ENCODE data around the gene PCK1.

PCK1 gene

DNA sequence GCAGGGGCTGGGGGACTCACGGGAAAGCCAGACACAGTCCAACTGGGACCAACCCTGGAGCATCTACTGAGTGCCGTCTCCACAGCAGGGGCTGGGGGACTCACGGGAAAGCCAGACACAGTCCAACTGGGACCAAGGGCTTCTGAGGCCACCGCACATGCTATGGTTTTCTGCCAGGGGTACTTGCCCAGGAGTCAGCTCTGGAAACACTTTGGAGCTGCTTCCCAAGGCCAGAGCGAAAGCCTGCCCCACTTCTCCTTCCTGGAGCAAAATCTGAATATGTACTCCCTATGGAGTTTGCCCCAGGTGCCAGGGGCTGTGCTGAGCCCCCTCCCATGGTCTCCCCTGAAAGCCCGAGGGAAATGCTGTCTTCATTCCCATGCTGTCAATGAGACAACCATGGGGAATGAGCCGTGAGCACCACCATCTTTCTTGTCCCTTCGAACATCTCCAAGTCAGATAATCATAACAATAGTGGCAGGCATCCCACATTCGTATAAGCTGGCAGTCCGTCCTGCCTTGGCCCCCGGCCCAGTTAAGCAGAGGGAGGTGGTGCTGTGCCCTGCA, 18.5 kb downstream of the PCK1 start:
- H3K36me3 ChIP-seq (ENCODE audit: control insufficient read depth, insufficient read depth, low read length), result no peaks in the 10 kb centered on the region
- H3K9me3 ChIP-seq (ENCODE audit: control insufficient read depth, insufficient read depth, low read depth, low read length), result no peaks in the 10 kb centered on the region
- H3K9ac ChIP-seq (ENCODE audit: low read length), result no peak overlapping the region
- no peak overlapping the region for H3K27ac ChIP-seq (ENCODE audit: low read depth, low read length)
- no peak overlapping the region for H3K4me3 ChIP-seq (ENCODE audit: low read depth, low read length)
- 0 out of 2 replicates have a peak, but pooled peaks cover 5% of the 10 kb centered on the region for H3K27me3 ChIP-seq (ENCODE audit: control insufficient read depth, insufficient read depth, low read length)
- H3K4me1 ChIP-seq (ENCODE audit: control insufficient read depth, insufficient read depth, low read length), result peaks cover 11% of the 10 kb centered on the region; the same call in 1 of the 2 replicates

DNA sequence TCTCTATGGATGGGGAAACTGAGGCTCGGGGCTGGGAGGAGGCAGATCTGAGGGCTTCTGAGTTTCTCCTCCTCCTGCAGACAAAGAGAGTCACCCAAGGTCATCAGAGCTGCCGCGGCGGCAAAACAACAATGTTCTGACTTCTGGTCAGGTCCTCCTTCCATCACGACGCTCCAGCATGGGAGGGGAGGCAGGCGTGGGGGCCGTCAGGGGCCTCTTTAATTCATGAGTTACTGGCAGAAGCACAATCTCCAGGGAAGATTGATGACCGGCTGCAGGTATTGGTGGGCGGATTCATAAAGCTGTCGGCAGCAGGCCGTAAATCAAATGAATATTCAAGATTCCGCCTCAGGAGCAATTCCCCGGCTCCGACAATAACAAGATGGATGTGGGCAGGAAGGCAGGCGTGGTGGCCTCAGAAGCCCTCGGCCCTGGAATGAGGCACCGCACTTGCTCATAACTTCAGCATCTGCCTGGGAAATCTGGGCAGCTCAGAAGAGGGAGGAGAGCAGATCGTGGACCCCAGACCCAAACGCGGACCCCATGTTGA, 19.1 kb downstream of the PCK1 start:
- no peaks in the 10 kb centered on the region for H3K36me3 ChIP-seq (ENCODE audit: control insufficient read depth, insufficient read depth, low read length)
- no peak overlapping the region for H3K9ac ChIP-seq (ENCODE audit: low read length)
- H3K27ac ChIP-seq (ENCODE audit: low read depth, low read length), result no peak overlapping the region
- 0 out of 2 replicates have a peak, but pooled peaks cover 3% of the 10 kb centered on the region for H3K27me3 ChIP-seq (ENCODE audit: control insufficient read depth, insufficient read depth, low read length)
- no peak overlapping the region for H3K4me3 ChIP-seq (ENCODE audit: low read depth, low read length)
- no peaks in the 10 kb centered on the region for H3K9me3 ChIP-seq (ENCODE audit: control insufficient read depth, insufficient read depth, low read depth, low read length)
- peaks cover 11% of the 10 kb centered on the region; the same call in 1 of the 2 replicates for H3K4me1 ChIP-seq (ENCODE audit: control insufficient read depth, insufficient read depth, low read length)

DNA sequence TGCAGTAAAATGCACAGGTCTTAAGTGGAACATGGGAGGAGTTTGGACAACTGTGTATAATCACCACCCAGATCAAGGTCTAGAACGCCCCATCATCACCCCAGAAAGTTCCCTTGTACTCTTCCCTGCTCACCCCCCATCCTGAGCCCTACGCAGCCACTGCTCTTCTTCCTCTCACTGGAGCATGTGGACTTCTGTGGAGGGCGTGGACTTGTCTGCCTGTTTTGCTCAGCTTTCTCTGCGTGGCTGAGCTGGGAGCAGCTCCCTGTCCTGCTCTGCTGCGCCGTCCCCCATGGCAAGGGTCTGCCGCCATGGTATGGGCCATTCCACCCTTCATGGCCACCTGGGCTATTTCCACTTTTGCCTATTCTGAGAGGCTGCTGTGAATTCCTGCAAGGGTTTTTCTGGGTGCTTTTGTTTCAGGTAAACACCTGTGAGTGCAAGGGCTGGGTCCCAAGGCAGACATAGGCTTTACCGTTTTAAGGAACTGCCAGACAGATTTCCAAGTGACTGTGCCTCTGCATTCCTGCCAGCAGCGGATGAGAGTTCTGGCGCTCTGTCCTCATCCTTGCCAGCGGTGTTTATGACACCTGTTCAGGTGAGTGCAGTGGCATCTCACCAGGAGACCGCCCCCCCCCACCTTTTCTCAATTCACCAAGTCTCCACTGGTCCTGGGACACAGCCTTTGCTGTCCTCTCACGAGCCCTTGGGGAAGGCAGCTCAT, 19.7 kb downstream of the PCK1 start:
- Histone ChIP-seq H3K9me3 (ENCODE audit: control insufficient read depth, insufficient read depth, low read depth, low read length) (no peaks in the 10 kb centered on the region), H3K4me1 (ENCODE audit: control insufficient read depth, insufficient read depth, low read length) (peaks cover 11% of the 10 kb centered on the region; the same call in 1 of the 2 replicates), H3K36me3 (ENCODE audit: control insufficient read depth, insufficient read depth, low read length) (no peaks in the 10 kb centered on the region), H3K27me3 (ENCODE audit: control insufficient read depth, insufficient read depth, low read length) (no peaks in the 10 kb centered on the region), H3K9ac (ENCODE audit: low read length) (no peak overlapping the region), H3K4me3 (ENCODE audit: low read depth, low read length) (no peak overlapping the region), H3K27ac (ENCODE audit: low read depth, low read length) (no peak overlapping the region)

DNA sequence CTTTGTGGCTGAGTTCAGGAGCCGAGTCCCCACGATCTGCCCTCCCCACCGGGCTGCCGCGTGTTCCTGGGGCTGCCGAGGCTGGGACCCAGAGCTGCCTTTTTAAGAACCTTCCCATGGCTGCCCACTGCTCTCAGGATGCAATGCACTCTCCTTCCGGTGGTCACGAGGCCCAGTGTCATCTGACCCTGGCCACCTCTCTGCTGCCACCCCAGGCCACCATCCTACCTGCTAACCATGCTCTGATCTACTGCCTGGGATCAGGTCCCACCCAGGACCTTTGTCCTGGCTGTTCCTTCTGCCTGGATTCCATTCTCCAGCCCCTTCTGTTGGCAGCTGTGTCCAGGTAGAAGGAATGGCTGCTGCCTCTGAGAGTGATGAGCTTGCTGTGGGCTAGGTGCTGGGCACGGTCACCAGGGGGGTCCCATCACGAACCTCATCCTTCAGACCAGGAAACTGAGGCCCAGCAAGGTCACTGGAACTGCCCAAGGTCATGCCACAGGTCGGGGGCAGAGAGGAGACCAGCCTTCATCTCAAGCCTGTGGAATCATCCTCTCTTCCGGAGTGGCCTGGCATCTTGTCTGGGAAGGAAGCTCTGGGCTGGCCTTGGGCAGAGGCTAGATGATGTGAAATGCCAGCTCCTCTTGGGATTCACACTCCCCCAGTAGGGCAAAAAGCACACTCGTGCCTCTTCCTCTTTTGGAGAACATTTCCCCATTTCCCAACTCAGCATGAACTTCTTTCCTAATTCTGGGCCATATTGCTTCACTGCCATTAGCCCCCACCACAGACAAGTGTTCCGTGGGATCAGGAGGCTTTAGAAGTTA, 20.5 kb downstream of the PCK1 start:
- H3K9me3 ChIP-seq (ENCODE audit: control insufficient read depth, insufficient read depth, low read depth, low read length), result no peaks in the 10 kb centered on the region
- no peak overlapping the region for H3K9ac ChIP-seq (ENCODE audit: low read length)
- no peak overlapping the region for H3K27ac ChIP-seq (ENCODE audit: low read depth, low read length)
- H3K27me3 ChIP-seq (ENCODE audit: control insufficient read depth, insufficient read depth, low read length), result no peaks in the 10 kb centered on the region
- no peak overlapping the region for H3K4me3 ChIP-seq (ENCODE audit: low read depth, low read length)
- H3K4me1 ChIP-seq (ENCODE audit: control insufficient read depth, insufficient read depth, low read length), result peaks cover 8% of the 10 kb centered on the region; the same call in 1 of the 2 replicates
- H3K36me3 ChIP-seq (ENCODE audit: control insufficient read depth, insufficient read depth, low read length), result no peaks in the 10 kb centered on the region

DNA sequence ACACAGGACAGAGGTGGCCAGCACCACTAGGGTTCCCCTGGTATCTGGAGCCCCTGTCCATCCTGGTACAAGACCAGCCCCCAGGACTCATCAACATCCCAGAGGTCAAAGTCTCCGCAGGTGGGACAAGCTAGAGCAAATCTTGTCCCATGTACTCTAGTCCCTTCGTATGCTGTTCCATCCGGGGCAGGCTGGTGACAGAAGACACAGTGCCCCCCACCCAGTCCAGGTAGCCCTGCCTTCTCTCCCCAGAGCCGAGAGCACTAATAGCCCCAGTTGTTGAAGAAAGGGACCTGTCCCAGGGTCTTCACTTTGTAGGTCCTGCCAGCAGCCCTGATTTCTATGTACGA, 21.1 kb downstream of the PCK1 start:
- no peaks in the 10 kb centered on the region for H3K36me3 ChIP-seq (ENCODE audit: control insufficient read depth, insufficient read depth, low read length)
- peaks cover 10% of the 10 kb centered on the region; the same call in 1 of the 2 replicates for H3K4me1 ChIP-seq (ENCODE audit: control insufficient read depth, insufficient read depth, low read length)
- no peak overlapping the region for H3K9ac ChIP-seq (ENCODE audit: low read length)
- H3K27ac ChIP-seq (ENCODE audit: low read depth, low read length), result no peak overlapping the region
- H3K4me3 ChIP-seq (ENCODE audit: low read depth, low read length), result no peak overlapping the region
- H3K27me3 ChIP-seq (ENCODE audit: control insufficient read depth, insufficient read depth, low read length), result no peaks in the 10 kb centered on the region
- no peaks in the 10 kb centered on the region for H3K9me3 ChIP-seq (ENCODE audit: control insufficient read depth, insufficient read depth, low read depth, low read length)

DNA sequence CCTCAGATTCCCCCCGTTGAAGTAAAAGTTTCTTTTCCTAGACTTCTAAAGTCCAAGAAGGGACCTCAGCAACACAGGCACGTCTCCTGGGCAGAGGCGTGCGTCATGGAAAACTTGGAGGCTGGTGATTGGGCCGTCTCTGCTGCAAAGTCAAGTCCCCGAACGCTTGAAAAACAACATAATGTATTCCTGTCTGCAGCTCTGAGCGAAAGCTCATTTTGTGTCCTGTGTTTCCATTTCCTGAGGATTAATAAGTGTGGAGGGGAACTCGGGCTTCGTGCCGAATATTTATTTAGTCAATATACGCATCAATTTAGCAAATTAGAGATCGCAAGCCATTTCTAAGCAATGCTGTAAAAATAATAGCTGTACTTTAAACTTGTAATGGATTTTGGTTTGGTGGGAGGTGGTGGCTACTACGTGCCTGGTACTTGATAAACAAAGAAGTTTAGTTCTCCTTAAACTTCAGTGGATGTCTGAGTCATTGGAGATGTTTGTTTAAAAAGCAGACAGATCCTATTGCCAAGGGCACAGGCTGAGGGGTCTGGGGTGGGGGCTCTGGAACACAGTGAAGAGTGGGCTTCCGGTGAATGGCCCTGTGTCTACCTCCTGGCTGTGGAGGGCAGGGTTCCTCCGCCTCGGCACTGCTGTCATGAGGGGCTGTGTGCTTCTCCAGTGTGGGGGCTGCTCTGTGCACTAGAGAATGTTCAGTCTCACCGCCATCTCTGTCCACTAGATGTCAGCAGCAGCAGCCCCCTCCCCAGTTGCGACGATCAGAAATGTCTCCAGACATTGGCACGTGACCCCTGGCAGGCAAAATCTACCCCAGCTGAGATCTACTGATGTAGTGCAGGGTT, 21.8 kb downstream of the PCK1 start:
- peaks cover 5% of the 10 kb centered on the region; the same call in 1 of the 2 replicates for H3K9me3 ChIP-seq (ENCODE audit: control insufficient read depth, insufficient read depth, low read depth, low read length)
- H3K4me3 ChIP-seq (ENCODE audit: low read depth, low read length), result no peak overlapping the region
- no peak overlapping the region for H3K9ac ChIP-seq (ENCODE audit: low read length)
- no peak overlapping the region for H3K27ac ChIP-seq (ENCODE audit: low read depth, low read length)
- peaks cover 10% of the 10 kb centered on the region; the same call in 1 of the 2 replicates for H3K4me1 ChIP-seq (ENCODE audit: control insufficient read depth, insufficient read depth, low read length)
- H3K27me3 ChIP-seq (ENCODE audit: control insufficient read depth, insufficient read depth, low read length), result no peaks in the 10 kb centered on the region
- H3K36me3 ChIP-seq (ENCODE audit: control insufficient read depth, insufficient read depth, low read length), result no peaks in the 10 kb centered on the region

DNA sequence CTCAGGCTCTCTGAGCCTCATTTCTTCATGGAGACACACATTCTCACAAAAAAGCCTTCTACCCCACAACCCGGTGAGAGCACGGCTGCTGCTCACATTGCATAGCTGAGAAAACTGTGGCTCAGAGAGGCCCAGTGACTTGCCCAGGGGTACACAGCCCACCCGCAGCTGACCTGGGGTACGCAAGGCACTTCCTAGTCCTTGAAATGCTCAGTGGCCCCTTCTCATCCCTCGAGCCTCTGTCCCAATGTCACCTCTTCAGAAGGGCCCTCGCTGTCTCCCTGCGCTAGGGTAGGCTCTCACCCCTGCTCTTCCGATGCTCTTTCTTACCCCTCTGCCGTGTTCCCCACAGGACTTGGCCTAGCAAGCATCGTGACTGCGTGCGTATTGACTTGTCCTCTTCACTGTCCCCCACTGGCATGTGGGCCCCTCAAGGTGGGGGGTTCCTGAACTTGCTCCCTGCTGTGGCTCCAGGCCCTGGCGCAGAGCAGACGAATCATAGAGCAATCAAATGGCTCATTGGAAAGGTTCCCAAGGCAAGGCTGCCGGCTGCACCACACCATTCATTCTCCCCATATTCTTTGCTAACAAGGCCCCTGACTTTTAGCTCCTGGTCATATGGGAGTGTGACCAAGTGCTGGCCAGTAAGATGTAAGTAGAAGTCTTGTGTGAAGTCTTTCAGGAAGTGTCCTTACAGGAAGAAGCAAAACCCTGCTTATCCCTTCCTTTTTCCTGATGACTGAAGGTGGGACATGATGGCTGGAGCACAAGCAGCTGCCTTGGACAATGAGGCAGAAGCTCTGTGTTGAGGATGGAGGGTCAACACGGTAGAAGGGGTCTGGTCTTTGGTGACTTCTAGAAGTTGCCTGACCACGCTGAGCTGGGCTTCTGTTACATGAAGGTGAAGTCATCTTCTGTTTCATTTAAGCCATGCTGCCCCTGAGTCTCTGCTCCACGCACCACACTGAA, 22.7 kb downstream of the PCK1 start:
- Histone ChIP-seq H3K27ac (ENCODE audit: low read depth, low read length) (no peak overlapping the region), H3K4me3 (ENCODE audit: low read depth, low read length) (no peak overlapping the region), H3K9ac (ENCODE audit: low read length) (no peak overlapping the region), H3K27me3 (ENCODE audit: control insufficient read depth, insufficient read depth, low read length) (no peaks in the 10 kb centered on the region), H3K9me3 (ENCODE audit: control insufficient read depth, insufficient read depth, low read depth, low read length) (peaks cover 10% of the 10 kb centered on the region; the same call in 1 of the 2 replicates), H3K4me1 (ENCODE audit: control insufficient read depth, insufficient read depth, low read length) (peaks cover 10% of the 10 kb centered on the region; the same call in 1 of the 2 replicates), H3K36me3 (ENCODE audit: control insufficient read depth, insufficient read depth, low read length) (no peaks in the 10 kb centered on the region)

DNA sequence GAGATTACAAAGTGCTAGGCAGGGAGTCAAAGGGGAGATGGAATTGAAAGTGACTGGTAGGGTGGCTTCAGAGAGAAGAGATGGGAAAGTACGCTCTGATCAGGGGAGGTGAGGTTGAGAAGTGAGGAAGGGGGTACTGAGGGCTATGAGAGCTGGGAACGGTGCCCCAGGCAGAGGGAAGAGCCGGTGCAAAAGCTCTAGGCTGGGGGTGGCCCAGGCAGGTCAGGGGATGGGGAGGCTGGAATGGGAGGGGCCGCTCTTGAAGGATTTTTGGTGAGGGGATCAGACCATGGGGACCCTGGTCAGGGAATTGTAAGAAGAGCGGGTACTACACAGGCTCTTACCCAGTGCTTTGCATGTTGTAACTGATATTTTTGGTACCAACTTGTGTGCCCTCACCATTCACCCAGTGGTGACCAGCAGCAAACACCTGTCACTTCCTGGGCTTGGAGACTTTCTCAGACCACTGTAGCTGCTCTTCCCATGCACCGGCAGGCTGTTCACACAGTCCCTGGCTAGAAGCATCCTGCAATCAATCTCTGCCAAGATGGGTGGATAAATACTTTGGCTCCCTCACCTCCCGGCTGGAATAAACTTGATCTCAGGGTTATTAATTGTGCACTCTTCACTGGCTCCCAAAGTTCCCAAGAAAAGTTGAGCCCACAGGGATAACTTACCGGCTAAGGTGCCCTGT, 24.0 kb downstream of the PCK1 start:
- H3K4me3 ChIP-seq (ENCODE audit: low read depth, low read length), result no peak overlapping the region
- peaks cover 10% of the 10 kb centered on the region; the same call in 1 of the 2 replicates for H3K9me3 ChIP-seq (ENCODE audit: control insufficient read depth, insufficient read depth, low read depth, low read length)
- no peak overlapping the region for H3K27ac ChIP-seq (ENCODE audit: low read depth, low read length)
- H3K4me1 ChIP-seq (ENCODE audit: control insufficient read depth, insufficient read depth, low read length), result peaks cover 10% of the 10 kb centered on the region; the same call in 1 of the 2 replicates
- H3K9ac ChIP-seq (ENCODE audit: low read length), result no peak overlapping the region
- H3K27me3 ChIP-seq (ENCODE audit: control insufficient read depth, insufficient read depth, low read length), result no peaks in the 10 kb centered on the region
- H3K36me3 ChIP-seq (ENCODE audit: control insufficient read depth, insufficient read depth, low read length), result no peaks in the 10 kb centered on the region

DNA sequence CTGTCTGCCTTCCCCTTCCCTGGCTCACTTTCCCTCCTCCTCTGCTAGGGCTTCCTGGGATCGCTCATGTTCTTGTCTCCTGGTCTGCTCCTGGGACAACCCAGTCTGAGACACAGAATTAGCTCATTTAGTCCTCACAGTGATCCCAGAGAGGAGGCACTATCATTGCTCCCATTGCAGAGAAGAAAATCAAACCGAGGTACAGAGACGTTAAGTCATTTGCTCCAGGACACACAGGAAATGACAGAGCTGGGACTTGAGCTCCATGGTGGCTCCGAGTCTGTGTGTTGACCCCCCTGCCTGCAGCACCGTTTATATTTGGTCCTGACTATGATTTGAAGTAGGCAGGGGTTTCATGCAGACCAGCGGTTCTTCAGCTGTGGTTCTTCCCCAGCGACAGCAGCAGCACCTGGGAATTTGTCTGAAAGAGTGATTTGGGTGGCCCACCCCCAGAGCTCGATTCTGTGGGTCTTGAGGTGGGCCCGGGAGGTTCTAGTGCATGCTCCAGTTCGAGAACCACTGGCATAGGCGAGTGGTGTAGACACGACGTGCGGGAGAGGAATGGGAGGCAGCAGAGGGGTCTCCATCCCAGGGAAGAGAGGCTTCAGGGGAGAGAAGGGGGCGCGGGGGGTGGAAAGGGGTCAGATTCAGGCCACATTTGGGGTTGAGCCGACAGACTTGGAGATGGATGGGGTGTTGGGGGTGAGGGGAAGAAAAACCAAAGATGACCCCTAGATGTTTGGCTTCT, 24.7 kb downstream of the PCK1 start:
- H3K27me3 ChIP-seq (ENCODE audit: control insufficient read depth, insufficient read depth, low read length), result no peaks in the 10 kb centered on the region
- peaks cover 10% of the 10 kb centered on the region; the same call in 1 of the 2 replicates for H3K4me1 ChIP-seq (ENCODE audit: control insufficient read depth, insufficient read depth, low read length)

More for the DNA sequence above, 24.7 kb downstream of the PCK1 start:
- Histone ChIP-seq H3K9me3 (ENCODE audit: control insufficient read depth, insufficient read depth, low read depth, low read length) (peaks cover 10% of the 10 kb centered on the region; the same call in 1 of the 2 replicates), H3K9ac (ENCODE audit: low read length) (no peak overlapping the region), H3K27ac (ENCODE audit: low read depth, low read length) (no peak overlapping the region), H3K36me3 (ENCODE audit: control insufficient read depth, insufficient read depth, low read length) (no peaks in the 10 kb centered on the region), H3K4me3 (ENCODE audit: low read depth, low read length) (no peak overlapping the region)
